NCI-H1417 treated with DMSO at 0.1 percent for 48 hours (cell line): ENCODE measurements around the gene SMG6.
"Not testable (repeated sequence)": the region's sequence is repeated elsewhere in the genome, so short reads cannot be mapped to it uniquely, and the experiment has no call there.

Experiments used
- DNase-seq: peaks from one replicate; lab custom pipeline; 2025; lab: John Stamatoyannopoulos, UW

The SMG6 gene

DNA sequence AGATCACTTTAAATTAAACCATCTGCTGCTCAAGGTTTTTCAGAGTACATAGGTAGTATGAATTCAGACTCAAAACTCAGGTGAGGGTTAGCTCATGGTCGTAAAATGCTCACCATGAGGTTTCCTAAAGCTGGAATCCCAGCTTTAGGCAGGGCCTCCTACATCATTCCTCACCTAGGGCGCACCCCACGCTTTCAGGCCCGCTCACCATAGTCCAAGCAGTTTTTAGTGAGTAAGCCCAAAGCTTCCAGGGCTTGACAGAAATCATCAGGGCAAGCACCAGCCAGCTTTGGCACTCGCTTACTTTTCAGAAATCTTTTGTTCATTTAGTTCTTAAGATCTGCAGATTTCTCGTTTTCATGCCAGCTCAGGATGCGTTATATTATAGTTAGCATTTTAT lies 158.9 kb downstream of the SMG6 start:
- no peak for DNase-seq

DNA sequence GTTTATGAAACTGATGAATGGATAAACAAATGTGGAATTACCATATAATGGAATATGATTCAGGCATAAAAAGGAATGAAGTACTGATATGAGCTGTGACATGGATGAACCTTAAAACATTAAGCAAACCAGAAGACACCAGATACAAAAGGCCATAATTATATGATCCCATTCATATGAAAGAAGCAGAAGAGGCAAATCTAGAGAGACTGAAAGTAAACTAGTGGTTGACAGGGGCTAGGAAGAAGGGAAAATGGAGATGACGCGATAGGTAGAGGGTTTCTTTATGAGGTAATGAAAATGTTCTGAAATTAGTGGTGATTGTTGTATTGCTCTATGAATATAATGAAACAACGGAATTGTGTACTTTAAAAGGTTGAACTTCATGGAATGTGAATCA lies 160.3 kb downstream of the SMG6 start:
- no peak for DNase-seq

DNA sequence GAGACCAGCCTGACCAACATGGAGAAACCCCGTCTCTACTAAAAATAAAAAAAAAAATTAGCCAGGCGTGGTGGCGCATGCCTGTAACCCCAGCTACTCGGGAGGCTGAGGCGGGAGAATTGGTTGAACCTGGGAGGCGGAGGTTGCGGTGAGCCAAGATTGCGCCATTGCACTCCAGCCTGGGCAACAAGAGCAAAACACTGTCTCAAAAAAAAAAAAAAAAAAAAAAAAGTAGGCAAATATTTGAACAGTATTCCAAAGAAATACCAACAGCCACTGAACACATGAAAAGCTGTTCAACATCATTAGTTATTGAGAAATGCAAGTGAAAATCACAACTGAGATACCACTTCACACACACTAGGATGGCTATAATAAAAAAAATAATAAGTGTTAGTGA lies 160.9 kb downstream of the SMG6 start:
- not testable (repeated sequence) for DNase-seq

DNA sequence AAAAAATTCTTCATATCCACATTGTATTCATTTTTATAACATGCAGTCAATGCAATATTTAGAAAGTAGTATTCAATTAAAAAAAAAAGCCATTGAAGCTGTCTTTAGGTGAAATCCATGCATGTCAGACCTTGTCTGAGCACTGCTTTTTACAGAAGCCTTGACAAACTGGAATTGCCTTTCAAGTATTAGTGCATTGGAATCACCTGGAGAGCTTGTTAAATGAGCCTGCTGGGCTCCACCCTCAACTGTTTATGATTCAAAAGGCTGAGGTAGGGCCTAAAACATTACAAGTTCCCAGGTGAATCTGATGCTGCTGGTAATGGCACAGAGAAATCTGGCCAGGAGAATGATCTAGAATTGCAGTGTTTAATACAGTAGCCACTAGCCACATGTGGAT lies 162.9 kb downstream of the SMG6 start:
- no peak for DNase-seq

DNA sequence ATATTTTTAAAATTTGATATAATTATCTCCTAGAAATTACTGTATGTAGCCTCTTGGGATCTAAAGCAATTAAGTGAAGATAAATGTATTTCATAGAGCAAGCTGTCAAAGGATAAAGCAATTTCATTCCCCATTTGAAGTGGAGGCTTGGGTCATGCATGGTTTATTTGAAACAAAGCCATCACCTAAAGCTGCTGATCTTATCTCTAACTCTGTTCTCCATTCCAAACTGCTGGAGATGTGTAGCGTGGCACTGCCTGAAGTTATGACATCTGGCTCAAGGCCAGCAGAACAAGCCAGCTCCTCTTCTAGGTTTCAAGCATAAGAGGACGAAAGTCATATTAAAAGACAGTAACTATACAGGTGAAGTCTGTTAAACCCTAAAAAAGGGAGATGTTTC lies 164.8 kb downstream of the SMG6 start:
- DNase-seq: no peak

DNA sequence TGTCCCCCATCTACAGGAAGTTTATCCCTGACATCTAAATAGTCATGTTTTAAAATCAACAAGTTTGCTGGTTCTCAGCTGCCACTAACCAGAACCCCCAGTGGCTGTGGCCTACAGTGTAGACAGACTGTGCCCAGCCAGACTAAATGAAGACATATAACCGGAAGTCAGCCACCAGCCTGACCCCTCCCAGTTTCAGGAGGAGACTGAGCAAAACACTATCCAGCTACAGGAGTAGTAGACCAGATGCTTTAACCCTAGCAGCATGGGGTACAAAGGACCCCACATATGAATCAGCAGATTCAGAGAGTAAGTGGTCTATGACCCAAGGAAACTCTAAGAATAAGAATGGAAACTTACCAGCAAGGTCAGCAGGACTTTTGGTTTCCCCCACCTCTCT lies 165.3 kb downstream of the SMG6 start:
- no peak for DNase-seq

DNA sequence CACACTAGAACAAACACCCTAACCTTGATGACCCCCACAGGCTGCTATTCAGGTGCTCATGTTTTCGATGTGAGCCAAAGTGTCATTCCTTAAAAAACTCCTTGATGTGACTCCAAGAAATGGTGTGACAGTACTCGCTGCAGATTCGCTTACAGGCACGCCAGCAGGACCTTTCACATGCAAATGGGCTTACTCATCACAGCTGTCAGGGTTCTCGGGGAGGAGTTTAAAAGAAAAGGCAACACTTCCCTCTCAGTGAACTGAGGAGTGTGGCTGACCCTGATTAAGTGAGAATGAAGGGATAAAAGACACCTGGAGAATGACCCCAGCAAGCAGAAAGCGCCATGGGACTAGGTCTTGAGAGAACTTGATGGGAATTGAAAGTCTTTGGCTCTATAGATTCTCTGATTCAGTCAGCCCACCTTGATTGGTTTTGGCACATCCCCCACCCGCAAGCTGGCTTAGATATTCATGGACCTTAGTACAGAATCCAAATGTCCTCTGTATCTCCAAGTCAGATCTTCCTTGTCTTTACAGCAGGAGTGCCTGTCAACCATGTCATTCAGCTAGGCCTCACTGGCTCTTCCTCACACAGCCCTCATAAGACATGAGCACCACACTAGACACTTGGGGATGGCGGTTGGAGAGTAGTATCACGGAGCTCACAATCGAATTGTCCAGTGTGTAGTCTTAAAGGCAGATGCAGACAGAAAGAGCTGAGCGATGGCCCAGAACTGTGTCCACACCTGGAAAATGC lies 166.1 kb downstream of the SMG6 start:
- DNase-seq: no peak

DNA sequence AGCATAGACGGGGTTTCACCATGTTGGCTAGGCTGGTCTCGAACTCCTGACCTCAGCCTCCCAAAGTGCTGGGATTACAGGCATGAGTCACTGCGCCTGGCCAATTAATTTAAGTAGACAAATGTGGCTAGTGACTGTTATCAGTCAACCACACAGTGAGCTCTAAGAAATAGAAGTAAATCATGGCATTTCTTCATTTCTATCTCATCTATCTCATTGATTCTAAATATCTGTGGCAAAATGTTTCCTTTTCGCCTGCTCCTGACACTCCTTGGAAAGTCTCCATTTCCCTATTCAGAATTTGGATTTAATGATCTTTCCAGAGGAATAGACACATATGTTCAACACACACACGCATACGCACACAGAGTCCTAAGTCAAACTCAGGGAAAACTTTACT lies 167.3 kb downstream of the SMG6 start:
- DNase-seq: no peak

DNA sequence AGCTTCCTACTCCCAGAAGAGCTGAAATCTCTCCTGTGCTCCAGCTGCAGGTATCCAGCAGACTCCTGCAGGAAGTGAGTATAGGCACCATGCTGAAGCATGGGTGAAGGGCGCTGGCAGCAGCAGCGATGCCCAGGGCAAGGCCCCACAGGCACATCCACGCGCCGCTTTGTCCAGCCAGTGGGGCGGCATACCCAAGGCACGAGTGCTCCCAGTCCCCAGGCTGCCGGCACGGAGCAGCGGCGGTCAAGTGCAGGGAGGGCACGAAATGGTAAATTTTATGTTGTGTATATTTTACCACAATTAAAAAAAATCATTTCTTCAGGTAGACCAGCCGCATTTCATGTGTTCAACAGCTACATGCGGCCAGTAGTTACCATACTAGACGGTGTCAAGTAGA lies 175.6 kb downstream of the SMG6 start:
- DNase-seq: no peak

DNA sequence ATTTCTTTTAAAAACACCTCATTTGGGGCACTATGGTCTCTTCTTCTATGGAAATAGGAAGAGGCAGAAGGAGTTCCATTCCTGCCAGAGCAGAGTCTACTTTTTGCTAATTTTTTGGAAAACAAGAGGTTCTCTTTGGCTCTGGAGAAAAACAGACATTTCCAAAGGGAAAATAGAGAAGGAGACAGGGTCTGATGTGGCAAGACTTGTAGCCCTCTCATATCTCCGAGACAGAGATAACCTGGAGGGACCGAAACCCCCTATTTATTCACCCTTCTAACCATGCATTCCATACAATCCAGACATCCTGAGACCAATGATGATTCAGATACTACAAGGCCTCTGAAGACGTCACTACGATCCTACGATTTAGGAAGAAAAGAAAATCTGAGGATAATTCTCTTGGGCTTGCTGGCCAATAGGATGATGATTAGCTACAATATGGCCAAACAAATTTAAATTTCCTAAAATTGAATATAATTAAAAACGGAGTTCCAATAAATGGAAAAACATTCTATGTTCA lies 178.5 kb downstream of the SMG6 start:
- DNase-seq: no peak

DNA sequence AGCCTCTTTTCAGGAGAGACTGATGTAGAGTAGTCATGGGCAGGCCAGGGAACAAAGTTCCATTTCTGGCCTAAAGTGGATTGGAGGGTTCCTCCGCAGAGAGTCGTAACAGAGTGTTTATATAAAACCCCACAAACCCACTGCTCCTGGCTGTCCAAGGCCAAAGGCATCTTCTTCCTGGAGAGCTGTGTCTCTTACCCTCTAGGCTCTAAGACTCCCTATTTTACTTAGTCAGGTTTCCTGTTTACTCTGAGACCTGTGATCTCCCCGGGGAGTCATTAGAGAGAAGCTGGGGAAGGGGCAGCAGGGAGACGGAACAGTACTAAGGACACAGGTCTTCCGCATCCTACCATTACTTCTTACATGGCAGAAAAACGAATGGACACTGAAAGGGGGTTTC lies 179.2 kb downstream of the SMG6 start:
- no peak for DNase-seq

DNA sequence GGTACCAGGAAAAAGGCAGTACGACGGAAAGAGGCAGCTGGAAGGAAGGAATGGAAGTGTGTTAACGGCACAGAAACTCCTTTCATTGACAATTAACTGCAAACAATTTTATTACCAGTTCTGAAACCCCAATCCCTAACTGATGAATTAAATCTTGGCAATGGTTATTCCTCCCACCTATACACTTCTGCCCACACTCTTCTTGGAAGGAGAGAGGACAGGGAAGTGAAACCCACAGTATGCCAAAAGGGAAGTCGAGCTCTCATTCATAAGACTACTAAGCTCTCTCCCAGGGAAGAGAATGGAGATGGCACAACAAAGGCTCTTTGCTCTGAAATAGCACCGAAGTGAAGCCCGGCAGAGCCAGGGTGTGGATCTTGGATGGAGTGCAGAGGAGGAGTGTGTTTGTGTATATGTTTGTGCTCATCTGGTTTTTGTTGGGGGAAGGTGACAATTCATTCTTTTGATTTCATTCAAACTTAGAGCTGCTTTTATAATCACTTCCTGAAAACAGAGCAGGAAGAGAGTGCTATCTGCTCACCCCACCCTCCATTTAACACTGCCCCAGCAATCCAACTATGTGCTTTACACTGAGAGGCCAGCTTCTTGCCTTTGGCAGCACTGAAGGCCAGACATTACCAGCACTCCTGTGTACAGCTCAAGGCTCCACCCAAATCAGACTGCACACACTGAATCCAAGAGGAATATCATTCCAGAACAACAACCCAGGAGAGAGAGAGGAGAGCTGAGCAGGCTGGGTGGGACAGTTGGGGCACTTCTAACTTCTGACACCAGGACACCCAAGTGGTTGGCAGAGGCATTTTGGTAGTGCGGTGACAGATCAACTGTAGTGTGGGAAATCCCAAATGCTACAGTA lies 180.0 kb downstream of the SMG6 start:
- DNase-seq: no peak

DNA sequence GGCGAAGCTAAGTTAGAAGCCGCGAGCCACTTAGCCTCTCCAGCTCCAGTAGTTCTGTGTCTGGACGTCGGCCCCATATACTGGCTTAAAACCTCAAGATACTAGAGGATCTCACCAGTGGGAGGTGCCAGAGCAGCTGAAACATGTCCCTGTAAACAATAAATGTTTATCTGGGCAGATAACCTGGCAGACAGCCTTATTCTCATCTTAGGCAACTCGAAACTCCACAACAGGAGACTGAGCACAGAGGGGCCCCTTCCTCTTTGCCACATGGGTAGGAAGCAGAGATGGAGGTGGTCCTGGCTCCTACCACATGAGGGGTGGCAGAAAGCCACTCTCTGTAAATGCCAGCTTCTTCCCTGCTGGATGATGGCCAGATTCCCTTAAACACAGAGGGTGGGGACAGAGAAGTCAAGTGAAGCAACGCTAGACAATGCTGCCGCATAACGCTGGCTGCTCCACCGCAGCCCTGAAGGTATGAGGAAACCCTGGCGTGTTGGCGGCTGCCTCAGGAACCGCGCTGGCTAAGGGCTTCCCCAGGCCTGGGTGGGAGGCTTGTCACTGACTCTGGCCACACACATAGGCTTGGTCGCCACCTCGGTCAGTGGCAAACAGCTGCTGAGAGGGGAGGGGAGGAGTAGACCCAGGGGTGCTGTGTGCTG lies 180.8 kb downstream of the SMG6 start:
- DNase-seq: no peak

DNA sequence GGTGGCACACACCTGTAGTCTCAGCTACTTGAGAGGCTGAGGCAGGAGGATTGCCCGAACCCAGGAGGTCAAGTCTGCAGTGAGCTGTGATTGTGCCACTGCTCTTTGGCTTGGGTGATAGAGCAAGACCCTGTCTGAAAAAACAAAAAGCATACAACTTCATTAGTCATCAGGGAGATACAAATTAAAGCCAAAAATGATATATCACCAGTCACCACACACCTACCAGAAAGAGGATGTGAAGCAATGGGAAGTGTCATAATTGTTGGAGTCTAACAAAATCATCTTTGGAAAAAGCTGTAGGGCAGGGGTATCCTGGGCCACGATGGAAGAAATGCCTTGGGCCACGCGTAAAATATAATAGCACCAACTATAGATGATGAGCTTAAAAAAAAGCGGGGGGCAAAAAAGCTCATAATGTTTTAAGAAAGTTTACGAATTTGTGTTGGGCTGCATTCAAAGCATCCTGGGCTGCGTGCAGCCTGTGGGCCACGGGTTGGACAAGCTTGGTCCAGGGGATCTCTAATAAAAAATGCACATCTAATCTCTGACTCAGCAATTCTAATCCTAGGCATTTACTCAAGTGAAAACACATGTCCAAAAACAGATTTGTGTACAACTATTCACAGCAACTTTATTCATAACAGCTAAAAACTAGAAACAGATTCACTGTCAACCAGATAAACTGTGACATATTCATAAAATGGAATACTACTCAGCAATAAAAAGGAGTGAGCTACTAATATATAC lies 182.8 kb downstream of the SMG6 start:
- no peak for DNase-seq

DNA sequence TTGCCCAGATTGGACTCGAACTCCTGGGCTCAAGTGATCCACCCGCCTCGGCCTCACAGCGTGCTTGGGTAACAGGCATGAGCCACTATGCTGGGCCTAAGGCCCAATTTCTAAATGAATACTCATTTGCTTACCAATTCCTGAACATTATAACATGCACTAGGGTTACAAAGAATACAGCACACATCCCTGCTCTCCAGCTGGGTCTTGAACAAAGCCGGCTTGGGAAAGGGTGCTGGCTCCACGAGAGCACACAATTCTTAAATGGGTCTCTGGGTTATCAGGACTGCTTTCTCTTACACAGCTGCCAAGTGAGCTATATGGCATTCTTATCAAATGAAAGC lies 190.3 kb downstream of the SMG6 start:
- DNase-seq: no peak

DNA sequence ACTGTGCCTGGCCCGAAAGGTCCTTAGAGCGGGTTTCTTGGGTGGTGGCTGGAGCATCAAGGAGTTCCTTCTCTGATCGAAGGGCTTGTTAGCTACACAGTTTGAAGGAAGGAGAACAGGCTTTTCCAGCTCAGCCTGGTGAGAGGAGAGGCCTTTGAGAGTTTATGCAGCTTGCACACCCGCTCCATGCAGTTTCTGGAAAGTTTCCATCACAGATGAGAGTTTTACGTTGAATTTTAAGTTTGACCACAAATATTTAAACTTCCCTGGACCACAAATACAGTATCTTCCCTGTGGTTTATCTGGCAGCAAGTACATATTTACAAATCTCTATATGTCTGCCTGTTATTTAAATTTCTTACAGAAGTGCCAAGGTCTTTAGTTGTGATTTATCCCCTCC lies 191.9 kb downstream of the SMG6 start:
- no peak for DNase-seq

DNA sequence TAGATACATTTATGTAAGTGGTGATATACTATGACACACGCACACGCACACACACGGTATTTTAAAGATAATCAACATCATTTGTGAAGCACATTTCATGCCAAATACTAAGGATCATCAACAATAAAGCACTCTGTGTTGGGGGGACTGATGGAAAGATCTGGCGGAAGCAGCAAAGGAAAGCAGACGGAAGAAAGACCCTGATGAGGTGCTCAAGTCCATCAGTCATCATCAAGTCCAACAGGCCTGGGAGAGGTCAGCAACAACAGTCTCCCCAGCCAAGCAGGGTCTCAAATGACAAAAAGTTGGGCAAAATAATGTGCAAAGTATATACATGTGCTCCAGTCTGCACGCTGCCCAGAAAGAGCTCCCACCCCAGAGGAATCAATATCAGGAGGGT lies 193.1 kb downstream of the SMG6 start:
- DNase-seq: no peak

DNA sequence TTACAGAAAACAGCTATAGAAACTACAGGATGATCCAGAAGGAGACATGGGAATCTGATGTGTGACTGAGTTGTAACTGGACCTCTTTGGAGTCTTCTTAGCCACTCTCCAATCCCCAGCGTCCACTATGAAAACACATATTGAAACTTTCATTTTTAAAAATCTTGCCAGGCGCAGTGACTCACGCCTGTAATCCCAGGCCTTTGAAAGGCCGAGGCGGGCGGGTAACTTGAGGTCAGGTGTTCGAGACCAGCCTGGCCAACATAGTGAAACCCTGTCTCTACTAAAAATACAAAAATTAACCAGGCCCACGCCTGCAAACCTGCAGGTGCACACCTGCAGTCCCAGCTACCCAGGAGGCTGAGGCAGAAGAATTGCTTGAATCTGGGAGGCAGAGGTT lies 195.4 kb downstream of the SMG6 start:
- no peak for DNase-seq

DNA sequence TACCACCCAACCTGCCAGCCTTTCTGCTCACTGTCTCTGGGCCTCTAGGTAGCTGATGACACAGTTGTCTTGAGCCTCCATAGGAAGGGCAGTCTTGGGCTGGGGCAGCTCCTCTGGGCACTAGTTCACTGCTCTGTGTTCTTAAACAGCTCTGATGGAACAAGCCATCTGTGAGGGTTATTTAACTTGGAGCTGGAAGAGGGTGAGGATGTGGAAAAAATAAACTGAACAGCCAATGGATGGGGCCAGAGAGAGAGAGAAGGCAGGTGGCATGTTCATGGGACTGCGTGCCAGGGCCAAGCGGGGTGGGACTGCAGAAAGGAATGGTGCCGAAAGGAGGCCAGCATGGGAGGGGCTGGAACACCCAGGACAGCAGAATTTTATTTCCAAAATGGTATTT lies 196.1 kb downstream of the SMG6 start:
- no peak for DNase-seq

DNA sequence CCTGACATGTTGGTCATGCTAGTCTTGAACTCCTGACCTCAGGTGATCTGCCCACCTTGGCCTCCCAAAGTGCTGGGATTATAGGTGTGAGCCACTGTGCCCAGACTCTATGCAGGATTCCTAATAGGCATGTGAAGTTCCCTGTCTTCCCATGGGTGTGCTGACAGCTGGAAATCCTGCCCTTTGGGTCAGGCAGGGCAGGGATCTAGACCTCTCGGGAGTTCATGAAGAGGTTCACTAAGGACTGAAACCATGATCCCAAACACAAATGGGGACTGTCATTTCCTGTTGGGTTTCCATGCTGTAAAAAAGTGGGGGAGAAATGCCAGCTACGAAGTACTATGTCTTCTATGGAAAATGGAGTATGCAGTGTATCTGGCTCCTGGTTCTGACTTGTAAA lies 196.5 kb downstream of the SMG6 start:
- DNase-seq: no peak

DNA sequence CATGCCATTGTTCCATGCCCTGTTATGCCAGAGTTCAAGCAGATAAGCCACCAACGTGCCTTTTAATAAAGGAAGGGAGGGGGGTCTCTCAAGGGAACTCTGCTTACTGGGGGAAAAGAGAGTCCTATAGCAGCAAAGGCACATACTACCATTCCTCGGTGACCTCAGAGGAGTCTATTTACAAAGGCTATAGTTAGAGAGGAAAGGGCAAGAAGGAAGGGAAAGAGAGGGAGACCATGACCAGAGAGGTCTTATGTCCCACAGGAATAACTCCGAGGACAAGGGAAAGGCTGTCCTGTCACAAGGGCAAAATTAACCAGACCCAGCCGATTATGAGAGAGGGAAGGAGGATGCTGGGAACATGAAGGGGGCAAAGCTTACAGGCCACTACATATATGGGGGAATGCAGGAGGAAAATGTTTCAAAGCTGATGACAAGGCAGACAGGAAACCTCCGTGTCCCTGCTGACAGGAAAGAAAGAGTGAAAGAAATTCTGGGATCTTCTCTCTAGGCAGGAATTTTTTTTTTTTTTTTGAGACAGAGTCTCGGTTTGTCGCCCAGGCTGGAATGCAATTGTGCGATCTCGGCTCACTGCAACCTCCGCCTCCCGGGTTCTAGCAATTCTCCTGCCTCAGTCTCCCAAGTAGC lies 197.2 kb downstream of the SMG6 start:
- DNase-seq: no peak

DNA sequence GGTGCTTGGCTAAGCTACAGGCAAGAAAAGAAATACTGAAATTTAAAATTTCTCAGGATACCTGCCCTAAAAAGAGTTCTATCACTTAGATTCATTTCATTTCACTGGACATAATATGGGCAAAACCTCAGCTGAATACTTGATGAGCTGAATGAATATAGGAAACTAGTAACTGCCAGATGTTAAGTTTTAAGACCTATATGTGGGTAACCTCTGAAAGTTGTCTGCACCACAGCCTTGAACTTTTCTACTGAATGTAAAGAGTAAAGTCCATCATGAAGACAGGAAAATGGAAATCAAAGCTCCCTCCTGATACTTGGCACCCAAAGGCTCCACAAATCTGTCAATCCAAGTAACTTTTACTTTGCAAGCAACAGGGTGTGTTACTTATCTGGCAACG lies 197.9 kb downstream of the SMG6 start:
- DNase-seq: no peak
